CD4-positive, alpha-beta T cell treated with Interleukin-21 for 1 hour (primary cell): ENCODE measurements around the gene SLCO2A1.

ENCODE experiments used
- DNase-seq: peaks from one replicate; pipeline ENCODE4 v3.0.0-alpha.2; 2020

The SLCO2A1 gene

DNA sequence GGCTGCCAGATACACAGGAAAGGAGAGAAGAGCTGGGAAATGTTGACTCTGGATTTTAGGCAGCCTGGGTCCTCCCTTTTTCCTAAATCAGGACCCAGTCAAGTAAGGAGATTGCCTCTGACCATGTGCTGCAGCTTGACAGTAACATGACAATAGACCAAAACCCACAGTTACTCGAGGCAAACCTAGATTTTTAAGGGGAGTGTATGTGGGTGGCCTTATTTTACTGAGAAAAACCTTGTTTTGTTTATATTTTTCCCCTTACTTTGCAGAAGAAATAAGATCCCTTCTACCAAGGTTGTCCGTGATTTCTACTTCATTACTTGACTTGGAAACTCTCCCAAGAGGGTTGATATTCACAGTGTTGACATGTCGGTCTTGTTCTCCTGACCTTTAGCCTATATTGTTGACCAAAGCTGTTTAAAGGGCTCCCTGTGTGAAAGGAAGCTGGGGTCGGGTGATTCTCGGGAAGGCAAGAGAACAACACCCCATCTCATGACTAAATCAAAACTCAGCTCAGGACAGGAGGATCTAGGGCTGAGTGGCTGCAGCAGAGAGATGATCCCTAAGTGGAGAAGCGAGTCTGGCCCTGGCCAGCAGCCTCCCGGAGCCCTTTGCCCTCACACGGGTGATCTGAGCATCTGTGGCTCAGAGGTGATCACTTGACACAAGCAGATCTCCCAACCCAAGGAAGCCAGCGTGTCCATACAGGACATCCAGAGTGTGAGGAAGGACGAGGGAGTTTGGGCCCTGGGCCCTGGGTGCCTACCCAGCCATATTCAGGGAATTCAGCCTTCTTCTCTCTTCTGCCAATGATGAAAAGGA lies 31.0 kb upstream of the SLCO2A1 start:
- no peak for DNase-seq

DNA sequence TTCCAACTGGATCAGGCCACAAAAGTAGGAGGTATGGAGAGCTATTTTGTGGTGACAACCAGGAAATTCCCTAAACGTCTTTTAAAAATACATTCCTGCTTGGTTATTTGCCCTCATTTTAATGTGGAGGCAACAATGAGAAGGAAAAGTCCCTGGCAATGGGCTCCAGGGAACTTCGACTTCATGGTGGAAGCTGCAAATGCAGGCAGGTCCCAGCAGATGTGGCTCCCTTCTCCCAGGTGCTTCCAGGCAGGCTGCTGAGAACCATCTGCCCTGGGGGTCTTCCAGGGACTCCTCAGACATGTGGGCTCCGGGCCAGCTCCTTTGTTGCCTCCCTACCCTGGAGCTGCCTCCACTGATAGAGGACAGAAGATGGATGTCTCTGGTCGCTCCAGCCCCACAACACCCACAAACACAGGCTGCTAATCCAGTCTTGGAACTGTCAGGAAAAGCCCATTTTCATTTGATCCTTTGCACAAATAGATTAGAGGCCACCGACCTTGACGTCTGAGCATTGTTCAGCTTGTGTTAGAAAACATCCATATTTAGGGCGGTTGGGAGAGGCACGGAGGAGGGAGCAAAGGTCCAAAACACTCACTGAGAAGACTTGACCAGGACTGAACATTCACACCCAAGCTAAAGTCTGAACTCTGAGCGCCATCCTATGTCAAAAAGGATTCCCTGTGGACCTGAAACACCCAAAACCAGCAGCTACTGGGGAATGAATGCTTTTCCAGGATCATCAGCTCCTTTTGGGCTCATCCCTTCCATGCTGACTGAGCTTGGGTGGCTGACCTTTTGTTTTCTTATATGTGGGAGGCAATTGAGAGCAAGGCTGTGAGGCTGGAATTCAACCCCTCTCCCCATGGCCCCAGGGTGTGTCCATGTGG lies 30.2 kb upstream of the SLCO2A1 start:
- no peak for DNase-seq

DNA sequence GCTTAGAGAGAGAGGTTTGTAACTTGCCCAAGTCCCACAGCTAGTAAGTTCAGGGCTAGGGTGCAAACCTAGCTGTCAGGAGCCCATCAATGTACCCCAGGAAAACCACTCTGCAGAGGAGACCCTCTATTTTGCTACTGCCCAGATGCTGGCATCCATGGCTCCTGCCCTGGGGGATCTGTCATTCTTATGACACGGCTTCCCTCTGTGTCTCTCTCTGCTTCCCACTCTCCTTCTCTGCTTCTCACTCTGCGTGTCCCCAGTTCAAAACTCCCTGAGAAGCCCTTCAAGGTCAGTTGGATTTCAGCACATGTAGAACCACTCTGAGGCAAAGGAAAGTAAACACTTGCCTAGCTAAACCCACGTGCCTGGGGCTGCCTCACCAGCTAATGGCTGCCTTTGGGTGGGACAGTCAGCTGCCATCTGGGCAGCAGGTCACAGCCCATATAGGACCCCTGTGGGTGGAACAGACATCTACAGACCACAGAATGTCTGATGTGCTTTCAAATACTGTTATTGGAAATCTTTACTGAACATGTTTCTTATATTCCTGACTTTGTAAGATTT lies 29.4 kb upstream of the SLCO2A1 start:
- DNase-seq = no peak

DNA sequence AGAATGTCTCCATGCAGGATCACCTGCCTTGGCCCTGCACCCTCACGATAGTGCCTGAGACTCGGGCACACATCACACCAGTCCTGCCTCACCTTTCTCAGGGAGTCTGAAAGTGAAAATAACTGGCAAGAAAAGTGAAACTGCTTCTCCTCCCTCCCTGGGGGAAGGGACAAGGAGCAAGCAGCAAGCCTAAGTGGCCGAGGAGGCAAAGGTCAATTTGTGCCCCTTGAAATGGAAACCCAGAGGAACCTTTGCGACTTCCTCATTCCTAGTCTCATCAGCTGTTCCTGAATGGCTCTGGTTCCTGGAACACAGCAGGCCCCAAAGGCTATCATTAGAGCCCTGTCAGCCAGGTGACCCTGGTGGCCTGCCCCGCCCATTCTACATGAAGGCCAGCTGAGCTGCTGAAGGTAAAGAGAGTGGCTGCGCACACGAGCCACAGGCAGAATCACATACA lies 28.0 kb upstream of the SLCO2A1 start:
- no peak for DNase-seq

DNA sequence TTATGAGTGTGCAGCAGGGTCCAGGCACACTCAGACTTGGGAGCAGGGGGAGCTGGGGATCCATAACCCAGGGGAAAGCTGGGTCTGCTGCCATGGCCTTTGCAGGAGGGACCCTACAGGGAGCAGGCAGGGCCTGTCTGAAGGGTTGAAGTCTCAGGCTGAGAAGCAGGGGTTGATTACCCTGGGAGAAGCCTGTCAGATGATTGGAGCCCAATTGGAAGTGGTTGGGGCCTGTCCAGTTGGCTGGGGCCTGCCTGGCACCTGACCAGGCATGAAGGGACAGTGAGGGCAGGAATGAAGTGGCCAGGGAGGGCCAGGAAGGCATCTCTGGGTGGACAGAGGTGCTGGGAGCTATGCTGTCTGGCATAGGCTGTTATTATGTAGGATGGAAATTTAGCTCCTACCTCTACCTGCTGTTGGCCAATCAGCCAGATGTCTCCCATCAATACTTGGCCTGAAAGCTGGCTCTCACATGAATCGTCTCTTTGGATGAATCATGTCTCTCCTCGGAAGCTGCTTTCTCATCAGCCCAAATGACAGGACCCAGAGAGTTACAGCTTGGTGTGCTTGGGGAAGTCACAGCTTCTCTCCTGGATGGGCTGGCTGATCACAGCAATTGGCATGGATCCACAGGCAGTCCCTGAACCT lies 27.4 kb upstream of the SLCO2A1 start:
- DNase-seq = no peak

DNA sequence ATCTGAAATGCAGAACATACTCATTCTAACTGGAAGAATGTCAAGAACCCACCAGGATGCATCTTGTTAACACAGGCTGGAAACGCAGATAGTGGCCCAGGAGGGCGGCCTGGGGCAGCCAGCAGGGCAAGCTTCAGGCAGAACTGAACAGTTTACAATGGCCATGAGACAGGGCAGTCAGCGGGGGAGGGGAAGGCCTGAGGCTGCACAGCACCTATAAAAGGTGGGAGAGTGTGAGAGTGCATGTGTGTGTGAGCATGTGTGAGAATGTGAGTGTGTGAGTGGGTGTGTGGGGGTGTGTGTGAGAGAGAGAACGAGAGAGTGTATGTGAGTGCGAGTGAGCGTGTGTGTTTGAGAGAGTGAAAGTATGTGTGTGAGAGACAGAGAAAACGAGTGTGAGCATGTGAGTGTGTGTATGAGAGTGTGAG lies 26.8 kb upstream of the SLCO2A1 start:
- no peak for DNase-seq

DNA sequence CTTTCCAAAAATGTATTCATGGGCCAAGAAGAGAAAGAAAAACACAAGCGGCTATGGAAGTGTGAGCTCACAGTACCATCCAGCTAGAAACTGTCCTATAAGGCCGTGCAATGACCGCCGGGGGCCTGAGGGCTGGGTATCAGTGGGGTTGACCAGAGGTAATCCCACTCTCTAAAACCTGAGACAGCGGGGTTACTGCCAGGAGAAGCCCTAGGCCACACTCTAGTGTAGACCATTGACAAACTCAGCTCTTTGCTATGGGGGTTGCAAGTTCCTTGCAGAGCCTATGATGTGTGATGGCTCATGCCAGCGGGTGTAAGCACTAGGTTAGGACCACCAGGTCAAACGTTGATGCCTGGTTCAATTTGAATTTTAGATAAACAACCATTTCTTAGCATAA lies 25.9 kb upstream of the SLCO2A1 start:
- DNase-seq = no peak

DNA sequence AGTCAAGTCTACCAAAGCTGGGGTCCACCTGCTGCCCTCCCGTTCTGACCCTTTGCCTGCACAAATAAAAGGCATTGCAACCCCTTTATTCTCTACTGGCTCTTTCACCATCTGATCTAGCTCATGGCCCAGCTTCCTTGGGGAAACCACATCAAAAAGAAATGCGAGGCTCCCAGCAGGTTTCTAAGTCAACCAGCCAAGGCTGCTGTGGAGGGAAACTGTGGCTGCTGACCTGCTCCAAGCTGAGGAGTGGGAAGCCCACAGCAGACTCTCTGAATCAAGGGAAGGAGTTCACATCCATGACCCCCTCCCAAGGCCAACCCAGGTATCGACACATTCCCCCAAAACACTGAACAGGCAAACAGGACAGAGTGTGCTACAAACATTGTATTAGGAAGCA lies 25.2 kb upstream of the SLCO2A1 start:
- no peak for DNase-seq

DNA sequence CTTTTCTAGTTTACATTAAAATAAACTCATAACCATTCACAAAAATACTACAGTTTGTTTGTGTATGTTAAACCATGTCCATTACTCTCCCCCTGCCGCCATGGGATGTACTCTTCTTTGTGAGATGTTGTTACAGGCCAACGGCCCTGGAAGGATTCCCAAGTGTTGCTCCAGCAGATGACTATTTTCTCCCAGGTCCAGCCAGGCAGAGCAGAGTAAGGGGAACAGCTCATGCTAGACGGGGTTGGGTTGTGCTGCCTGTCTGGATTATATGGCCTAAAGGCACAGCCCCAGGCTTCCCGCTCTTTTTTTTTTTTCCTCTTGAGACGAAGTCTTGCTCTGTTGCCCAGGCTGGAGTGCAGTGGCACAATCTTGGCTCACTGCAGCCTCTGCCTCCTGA lies 24.5 kb upstream of the SLCO2A1 start:
- DNase-seq = no peak

DNA sequence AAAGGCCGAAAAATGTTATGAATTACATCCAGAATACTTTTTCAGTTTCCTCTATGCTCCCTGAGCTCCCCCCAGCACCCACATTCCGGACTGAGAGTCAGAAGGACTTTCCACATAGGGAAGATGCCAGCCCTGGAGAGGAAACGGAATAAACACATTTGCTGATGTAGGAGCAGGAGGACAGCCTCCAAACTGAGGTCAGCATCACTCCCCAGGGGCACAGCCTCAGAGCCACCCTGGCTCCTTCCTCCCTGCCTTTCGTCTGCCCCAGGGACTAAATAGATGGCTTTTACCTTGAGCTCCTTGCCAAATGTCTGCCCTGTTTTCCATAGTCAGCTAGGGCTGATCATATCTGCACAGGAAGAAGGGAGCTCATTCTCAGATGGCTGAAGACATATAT lies 22.6 kb upstream of the SLCO2A1 start:
- no peak for DNase-seq

DNA sequence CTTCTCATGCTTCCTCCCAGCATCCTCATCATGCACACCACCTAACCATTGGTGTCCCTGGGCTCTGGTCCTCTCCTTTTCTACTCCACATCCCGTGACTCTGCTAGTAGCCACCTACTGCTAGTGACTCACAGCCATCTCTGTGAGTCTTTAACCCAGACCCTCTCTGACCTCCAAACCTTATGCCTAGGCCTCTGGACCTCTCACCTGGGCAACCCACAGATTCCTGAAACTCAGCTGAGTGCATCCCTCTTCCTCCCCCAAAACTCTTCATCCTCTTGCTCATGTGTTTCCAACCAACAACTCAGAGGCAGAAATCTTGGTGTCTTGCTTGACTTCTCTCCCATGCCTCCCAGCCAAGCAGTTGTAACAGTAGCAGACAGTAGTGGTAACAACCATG lies 20.0 kb upstream of the SLCO2A1 start:
- no peak for DNase-seq

DNA sequence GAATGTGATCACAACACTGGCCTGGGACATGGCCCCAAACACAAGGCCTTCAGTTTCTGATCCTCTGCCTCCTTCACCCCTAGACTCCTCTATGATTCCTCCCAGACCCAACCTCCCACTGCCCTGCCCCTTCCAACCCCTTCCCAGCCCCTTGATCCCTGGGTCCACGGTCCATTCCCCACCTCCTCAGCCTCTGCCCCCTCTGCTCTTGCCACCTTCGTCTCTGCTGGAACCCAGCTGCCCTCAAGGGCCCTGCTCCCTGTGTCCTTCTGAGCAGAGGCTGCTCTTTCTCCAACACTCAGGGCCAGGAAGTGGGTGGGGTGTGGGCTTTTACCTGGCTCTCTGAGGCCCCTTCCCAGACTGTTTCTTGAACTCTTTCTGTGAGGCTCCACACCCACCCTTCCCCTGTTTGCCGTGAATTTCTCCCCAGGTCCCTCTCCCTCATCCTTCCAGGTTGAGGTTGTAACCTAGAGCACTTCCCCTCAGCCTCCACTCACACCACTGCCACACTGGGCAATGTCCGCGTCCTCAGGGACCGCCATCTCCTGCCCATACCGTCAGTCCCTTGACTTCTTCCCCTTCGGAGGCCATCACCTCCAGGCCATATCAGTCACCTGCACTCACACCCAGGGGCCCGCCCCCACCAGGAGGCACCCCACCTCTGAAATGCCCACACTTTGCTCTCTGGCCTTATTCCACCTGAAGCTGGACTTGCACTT lies 18.7 kb upstream of the SLCO2A1 start:
- no peak for DNase-seq

DNA sequence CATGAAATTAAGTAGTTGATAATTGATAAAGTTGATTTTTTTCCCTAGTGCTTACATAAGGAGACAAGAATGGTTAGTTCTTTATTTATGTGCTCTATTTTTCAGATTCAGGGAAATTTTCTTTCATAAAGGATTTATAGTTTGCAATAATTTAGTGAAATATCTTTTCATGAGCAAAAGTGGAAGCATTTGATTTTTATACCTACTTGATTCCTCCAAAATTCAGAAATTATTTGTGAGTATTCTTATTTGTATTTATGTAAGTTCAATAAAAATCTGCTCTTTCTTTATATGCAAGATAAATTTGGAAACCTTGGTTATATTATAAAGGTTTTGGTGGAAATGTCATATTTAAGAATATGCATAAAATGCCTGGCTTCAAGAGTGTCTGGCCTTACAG lies 14.7 kb upstream of the SLCO2A1 start:
- no peak for DNase-seq

DNA sequence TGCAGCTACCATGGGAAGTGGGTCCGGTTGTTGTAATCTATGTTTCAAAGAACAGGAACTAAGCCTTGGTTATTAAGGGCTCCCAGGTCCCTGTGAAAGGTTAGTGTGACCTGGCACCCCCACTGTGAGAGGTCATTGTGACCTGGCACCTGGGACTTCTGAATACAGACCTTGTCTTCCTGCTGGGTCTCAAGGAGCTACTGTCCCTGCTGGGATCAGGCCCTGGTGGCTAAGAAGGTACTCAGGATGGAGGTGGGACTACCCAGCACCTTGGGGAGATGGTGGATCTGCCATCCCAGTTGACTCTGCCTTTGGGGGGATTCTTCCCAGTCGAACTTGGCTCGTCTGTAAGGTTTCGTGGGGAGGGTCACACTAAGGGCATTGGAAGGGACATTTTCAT lies 10.3 kb upstream of the SLCO2A1 start:
- DNase-seq = no peak

DNA sequence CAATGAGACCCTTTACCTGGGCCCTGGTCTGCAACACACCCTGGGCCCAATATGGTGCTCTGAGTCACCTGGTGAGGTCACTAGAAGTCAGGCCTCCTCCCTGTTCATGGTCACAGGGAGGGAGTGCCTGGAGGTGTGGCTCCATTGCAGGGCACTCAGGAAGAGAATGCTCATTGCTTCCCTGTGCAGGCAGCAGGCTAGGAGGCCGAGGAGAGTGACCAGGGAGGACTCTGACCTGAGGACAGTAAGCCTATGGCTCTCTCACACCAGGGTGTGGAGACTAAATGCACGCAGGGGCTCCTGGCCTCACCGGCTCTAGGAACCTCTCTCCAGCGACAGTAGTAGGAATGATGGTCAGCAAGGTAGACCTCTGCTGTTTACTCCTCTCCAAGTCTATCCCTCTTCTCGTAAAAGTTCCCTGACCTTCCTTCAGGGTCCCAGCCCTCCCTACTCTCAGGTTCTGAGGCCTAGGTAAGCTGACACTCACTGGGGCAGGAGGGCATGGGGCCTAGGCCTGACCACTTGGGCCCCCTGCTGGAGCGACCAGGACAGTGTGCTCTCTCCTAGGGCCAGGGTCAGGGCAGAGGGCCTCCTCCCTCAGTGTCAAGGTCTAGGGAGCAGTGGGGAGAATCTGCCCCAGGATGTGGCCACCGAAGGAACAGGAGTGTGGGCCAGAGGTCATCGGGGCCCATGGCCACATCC lies 9.6 kb upstream of the SLCO2A1 start:
- no peak for DNase-seq

DNA sequence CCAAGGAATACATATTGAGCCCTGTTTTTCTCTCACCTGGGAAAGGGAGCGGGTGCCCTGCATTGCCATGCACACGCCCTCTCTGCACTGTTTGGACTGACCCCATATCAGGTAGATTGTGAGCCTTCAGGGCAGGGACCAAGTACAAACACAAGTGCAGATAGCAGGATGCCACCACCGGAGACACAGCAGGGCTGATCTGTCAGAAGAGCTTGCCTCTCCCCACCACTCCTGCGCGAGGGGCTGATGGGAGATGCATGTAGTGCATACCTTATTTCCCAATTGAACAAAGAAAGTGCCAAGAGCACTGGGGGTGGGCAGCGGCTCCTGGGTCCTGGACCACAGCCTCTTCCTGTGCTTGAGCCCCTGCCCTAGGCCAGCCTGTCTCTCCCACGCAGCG lies 9.0 kb upstream of the SLCO2A1 start:
- no peak for DNase-seq

DNA sequence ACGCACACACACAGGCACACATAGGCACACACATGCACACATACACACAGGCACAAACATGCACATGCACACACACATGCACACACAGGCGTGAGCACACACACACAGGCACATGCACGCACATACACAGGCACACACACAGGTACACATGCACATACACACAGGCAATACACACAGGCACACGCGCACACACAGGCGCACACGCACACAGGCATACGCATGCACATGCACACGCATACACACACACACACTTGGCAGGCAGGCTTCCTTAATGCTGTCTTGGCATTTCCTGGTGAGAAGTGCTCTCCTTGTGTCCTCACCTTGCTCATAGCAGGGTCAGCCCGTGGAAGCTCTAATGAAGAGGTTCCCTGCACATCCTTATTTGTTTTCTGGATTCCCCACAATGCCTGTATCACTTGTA lies 8.4 kb upstream of the SLCO2A1 start:
- no peak for DNase-seq

DNA sequence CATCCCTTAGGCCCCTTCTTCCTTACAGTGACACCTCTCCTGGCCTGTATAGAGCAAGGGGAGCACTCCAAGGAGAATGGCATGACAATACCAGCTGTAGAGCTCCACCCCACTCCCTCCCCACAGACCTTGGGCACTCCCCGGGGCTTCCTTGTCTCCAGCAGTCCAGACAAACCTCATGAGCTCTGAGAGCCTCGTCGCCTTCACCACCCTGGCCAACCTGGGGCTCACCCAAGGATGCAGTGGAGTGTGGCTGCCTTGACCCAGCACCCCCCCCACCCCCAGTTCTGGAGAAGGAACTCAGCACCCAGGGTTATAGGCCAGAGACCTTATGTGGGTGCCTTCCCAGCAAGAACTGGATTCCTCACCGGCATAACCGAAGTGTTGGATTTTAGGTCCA lies 7.4 kb upstream of the SLCO2A1 start:
- DNase-seq = no peak

DNA sequence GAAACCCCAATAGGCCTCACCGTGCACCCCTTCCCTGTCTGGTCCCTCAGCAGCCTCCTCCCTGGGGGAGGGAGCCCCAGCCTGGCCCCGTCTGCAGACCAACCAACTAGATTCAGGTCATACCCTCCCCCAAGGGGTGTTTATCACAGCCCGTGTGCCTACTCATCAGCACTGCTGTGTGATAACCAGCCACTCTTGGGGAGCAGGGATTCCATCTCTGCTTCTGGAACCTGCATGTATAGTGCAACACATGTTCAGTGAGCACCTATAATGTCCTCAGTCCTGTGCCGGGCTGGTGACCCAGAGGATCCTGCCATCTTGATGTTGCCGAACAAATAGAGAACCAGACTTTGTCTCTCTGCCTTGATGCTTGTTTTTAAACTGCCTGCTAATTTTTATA lies 6.6 kb upstream of the SLCO2A1 start:
- no peak for DNase-seq

DNA sequence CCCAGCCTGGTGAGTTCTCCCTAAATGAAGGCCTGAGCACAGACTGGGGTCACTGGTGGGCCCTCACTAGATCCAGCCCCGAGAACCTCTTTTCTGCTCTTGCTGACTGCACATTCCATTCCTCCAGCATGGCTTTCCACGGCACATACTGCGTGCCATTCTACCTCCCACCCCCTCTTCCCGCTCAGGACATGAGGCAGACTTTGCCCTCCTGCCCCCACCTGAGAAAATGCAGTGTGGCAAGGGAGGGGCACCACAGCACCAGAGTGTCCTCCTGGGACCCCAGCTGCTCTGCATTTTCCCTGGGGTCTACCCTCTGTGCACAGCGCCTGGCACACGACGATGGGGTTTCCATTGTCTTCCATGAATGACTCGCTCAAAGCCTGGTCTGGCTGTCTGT lies 6.1 kb upstream of the SLCO2A1 start:
- DNase-seq = no peak

DNA sequence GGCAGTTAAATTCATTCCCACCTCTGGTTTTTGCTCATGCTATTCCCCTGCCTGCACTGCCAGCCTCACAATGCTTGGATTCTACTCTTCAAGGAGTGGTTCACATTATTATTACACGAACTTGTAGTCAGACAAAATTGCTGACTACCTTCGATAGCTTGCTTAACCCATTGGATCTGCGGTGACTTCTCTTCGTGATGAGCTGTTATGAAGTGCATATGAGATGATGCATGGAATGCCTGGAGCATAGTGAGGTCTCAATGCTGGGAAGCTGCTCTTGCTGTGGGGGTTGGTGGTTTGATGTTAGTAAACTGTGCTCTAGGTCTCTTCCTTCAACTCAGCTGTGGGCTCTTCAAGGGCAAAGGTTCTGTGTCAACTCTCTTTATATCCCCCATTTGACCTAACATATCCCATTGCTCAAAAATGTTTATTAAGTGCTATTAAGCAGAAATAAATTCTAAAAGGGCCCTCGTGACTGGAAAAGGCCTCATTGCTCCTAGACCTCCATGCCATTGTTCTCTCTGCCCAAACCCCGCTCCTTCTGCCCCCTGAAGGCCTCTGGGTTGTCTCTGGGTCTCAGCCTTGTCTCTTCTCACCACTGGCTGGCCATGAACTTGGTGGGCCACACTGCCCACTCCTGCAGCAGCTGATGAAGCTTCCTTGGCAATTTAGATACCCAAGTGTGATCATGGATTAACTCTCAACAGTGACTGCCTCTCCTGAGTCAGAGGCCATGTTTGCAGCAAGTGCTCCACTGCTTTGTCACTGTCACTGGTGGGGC lies 4.5 kb upstream of the SLCO2A1 start:
- no peak for DNase-seq
